ENCODE results near the gene EEF2K. TPM values are rescaled to one million over a fixed set of nuclear protein-coding genes. Genes with fewer than 3 reads are reported as not detected.

Gene EEF2K
- total RNA-seq, 4 donors from 2014 or later: 22.2 to 223 (median 50.1) TPM

DNA sequence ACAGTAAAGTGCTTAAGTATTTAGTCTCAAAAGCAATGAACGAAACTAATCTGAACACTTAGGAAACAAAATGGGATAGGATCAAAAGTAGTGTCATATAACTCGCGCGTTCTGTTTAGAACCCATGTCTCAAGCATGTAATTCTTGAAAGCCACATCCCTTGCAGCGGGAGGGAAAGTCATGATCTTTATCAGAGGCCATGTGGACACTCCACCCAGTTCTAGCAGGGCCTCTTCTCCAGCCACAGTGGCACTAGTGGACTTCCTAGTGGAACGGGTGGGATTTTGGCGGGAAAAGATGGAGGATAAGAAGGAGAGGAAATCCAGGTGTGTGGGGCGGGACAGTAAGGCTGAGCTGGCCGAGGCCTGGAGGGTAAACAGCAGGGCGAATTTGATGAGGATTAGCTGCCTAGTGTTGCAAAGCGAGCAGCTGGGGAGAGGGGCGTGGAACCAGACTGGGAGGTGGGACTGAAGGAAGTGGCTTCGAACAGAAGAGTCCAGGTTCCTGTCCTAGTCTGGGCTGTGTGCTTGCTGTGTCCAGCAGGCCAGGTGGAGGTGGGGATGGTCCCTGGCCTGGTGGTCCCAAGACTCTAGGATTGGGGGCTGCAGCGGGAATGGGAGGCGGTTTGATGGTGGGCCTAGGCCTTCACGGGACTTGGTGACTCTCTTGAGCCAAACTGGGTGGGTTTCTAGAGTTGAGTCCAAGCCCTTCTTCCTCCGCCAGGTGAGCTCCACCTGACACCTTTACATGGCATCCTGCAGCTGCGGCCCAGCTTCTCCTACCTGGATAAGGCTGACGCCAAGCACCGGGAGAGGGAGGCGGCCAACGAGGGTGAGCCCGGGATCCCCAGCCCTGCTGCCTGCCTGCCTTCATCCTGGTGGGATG is 107.1 kb downstream of the EEF2K start:
- peaks cover 0 to 59% (median 17%) of the 10 kb centered on the region in 4 donors for H3K36me3 ChIP-seq
- no peaks in the 10 kb centered on the region for H3K9me3 ChIP-seq
- H3K4me1 ChIP-seq: no peaks in the 10 kb centered on the region
- intact Hi-C loops (cut with DNase I; ENCODE audit: low total_unique reads) (no loop called here), in situ Hi-C loops (cut with MboI; ENCODE audit: low pct_ligation_motif_present in 1 of 4, low pct_unique_long_range_greater_than_20kb in 1 of 4, low sequenced_read_pairs in 3 of 4) (loop anchor here in 2 of 4 donors (25.0 kb wide), 2 partner anchors 99 to 1126 kb away; no protein-coding TSS in a partner anchor)
- no peaks in the 10 kb centered on the region for H3K27me3 ChIP-seq
- H3K4me3 ChIP-seq: no peak overlapping the region
- TF ChIP-seq POLR2AphosphoS5 (IDR thresholded peaks at IDR 0.05) (no peak), EP300 (IDR thresholded peaks at IDR 0.05; ENCODE audit: low read depth) (no peak), POLR2A (IDR thresholded peaks at IDR 0.05) (no peak)
- TF ChIP-seq, protein P1, sequence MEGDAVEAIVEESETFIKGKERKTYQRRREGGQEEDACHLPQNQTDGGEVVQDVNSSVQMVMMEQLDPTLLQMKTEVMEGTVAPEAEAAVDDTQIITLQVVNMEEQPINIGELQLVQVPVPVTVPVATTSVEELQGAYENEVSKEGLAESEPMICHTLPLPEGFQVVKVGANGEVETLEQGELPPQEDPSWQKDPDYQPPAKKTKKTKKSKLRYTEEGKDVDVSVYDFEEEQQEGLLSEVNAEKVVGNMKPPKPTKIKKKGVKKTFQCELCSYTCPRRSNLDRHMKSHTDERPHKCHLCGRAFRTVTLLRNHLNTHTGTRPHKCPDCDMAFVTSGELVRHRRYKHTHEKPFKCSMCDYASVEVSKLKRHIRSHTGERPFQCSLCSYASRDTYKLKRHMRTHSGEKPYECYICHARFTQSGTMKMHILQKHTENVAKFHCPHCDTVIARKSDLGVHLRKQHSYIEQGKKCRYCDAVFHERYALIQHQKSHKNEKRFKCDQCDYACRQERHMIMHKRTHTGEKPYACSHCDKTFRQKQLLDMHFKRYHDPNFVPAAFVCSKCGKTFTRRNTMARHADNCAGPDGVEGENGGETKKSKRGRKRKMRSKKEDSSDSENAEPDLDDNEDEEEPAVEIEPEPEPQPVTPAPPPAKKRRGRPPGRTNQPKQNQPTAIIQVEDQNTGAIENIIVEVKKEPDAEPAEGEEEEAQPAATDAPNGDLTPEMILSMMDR (IDR thresholded peaks at IDR 0.05): no peak
- no peak overlapping the region for H3K27ac ChIP-seq
- DNase-seq: no peak
- 90 to 98% methylated on average over 6 to 23 of the region's 23 CpGs for WGBS, 2 donors (ENCODE audit: low coverage in 1 of 2)

DNA sequence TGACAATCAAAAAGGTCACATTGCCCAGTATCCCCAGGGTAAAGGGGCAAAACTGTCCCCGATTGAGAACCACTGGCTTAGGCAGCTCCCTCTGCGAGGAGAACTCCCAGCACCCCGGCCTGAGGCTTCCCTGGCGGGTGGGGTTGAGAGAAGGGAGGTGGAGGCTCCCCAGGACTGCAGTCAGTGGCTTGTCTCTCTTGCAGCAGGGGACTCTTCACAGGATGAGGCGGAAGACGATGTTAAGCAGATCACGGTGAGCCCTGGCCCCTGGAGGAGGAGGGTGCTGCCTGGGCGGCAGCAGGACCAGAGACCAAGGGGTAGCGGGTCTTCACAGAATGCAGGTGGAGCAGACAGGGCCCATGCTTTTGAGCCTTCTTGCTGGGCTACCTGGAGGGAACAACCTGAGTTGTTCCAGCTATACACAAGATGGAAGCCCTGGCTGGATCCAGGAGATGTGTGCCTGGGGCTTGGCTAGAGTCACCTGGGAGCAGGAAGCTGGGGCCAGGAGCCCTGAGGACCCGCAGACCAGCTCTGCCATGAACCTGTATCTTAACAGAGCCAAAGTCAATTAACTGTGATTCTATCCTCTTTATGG is 107.9 kb downstream of the EEF2K start:
- H3K27me3 ChIP-seq: no peaks in the 10 kb centered on the region
- in situ Hi-C loops (cut with MboI; ENCODE audit: low pct_ligation_motif_present in 1 of 4, low pct_unique_long_range_greater_than_20kb in 1 of 4, low sequenced_read_pairs in 3 of 4) (loop anchor here in 2 of 4 donors (25.0 kb wide), 2 partner anchors 98 to 1127 kb away; no protein-coding TSS in a partner anchor), intact Hi-C loops (cut with DNase I; ENCODE audit: low total_unique reads) (no loop called here)
- no peak for DNase-seq
- WGBS, 2 donors (ENCODE audit: low coverage in 1 of 2): 97% methylated on average over 10 of the region's 10 CpGs; no CpG with 5 or more reads in 1 of the 2 donors
- H3K4me3 ChIP-seq: no peak overlapping the region
- no peak overlapping the region for H3K27ac ChIP-seq
- peaks cover 0 to 54% (median 13%) of the 10 kb centered on the region in 4 donors for H3K36me3 ChIP-seq
- H3K9me3 ChIP-seq: no peaks in the 10 kb centered on the region
- TF ChIP-seq EP300 (IDR thresholded peaks at IDR 0.05; ENCODE audit: low read depth) (no peak), POLR2AphosphoS5 (IDR thresholded peaks at IDR 0.05) (no peak), POLR2A (IDR thresholded peaks at IDR 0.05) (no peak)
- TF ChIP-seq, protein P1 (IDR thresholded peaks at IDR 0.05): no peak
- no peaks in the 10 kb centered on the region for H3K4me1 ChIP-seq

DNA sequence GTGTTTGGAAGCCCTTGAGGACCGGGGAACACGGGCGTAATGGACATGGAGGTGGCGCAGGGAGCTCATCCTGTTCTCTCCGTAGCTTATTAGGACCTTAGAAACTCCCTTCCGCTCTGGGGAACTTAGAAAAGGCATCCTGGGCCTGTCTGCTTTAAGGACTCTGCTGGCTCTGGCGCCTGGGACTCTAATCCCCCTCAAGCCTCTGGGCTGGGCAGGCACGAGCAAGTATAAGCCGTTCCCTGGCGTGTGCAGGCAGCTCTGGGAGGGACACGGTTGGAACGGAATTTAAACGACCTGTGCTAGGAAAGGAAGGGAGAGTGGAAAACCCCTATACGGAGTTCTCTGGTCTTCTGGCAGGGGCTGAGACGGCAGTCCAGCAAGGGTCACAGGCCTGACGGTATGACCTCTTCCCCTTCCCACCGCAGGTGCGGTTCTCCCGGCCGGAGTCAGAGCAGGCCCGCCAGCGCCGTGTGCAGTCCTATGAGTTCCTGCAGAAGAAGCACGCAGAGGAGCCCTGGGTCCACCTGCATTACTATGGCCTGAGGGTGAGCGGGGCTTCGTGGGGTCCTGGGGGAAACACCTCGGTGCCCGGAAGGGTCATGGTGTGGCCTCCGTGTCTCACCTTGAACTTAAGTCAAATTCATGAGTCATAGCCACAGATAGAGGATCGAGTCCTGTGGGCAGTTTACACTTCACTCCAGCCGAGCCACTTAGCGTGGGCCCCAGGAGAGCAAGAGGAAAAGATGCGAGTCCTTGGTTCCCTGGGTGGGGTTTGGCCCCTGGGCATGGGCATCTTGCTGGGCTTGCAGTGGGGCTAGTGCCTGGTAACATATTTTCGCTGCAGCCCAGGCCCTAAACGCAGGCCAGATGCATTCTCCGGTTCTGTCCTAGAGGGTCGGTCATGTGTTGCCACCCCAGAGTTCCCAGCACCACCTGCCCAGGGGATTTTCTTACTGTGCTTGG is 108.9 kb downstream of the EEF2K start:
- in situ Hi-C loops (cut with MboI; ENCODE audit: low pct_ligation_motif_present in 1 of 4, low pct_unique_long_range_greater_than_20kb in 1 of 4, low sequenced_read_pairs in 3 of 4): loop anchor here in 2 of 4 donors (25.0 kb wide), 2 partner anchors 97 to 1128 kb away; no protein-coding TSS in a partner anchor
- intact Hi-C loops (cut with DNase I; ENCODE audit: low total_unique reads): no loop called here
- no peak overlapping the region for H3K27ac ChIP-seq

More for the DNA sequence above, 108.9 kb downstream of the EEF2K start:
- no peak for DNase-seq
- Histone ChIP-seq H3K4me3 (no peak overlapping the region), H3K4me1 (no peaks in the 10 kb centered on the region), H3K9me3 (no peaks in the 10 kb centered on the region), H3K36me3 (peaks cover 0 to 51% (median 10%) of the 10 kb centered on the region in 4 donors), H3K27me3 (no peaks in the 10 kb centered on the region)
- WGBS, 2 donors (ENCODE audit: low coverage in 1 of 2): 89 to 91% methylated on average over 5 to 37 of the region's 37 CpGs
- TF ChIP-seq POLR2AphosphoS5 (IDR thresholded peaks at IDR 0.05) (no peak), POLR2A (IDR thresholded peaks at IDR 0.05) (no peak), EP300 (IDR thresholded peaks at IDR 0.05; ENCODE audit: low read depth) (no peak)
- TF ChIP-seq, protein P1 (IDR thresholded peaks at IDR 0.05): no peak
